Activated T-cell treated with anti-CD3 and anti-CD28 coated beads for 48 hours (primary cell): ENCODE results near the gene CYP4X1.
"Not testable (repeated sequence)": the region's sequence is repeated elsewhere in the genome, so short reads cannot be mapped to it uniquely, and the experiment has no call there.

Experiments used
- DNase-seq: peaks from one replicate; pipeline ENCODE4 v3.0.0-alpha.2; 2020; ENCODE audit warnings: low read depth

The CYP4X1 gene

DNA sequence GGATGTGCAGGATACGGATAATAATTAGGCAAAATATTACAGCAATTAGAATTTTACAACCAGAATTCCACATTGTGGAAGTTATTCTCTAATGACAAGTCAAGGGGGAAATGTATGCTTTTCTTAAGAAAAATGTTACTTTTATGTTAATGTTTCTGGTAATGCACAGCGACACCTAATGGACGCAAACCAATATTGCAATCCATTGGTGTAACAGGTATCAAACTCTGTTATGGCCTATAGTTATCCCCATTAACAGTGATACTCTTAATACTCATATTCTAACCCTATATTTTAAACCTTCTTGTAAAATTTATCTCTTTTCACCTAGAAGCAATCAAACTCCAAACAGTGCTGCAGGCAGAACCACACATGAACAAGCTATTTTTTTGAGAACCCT is 65.9 kb downstream of the CYP4X1 start:
- DNase-seq, result peak; percentile 0

DNA sequence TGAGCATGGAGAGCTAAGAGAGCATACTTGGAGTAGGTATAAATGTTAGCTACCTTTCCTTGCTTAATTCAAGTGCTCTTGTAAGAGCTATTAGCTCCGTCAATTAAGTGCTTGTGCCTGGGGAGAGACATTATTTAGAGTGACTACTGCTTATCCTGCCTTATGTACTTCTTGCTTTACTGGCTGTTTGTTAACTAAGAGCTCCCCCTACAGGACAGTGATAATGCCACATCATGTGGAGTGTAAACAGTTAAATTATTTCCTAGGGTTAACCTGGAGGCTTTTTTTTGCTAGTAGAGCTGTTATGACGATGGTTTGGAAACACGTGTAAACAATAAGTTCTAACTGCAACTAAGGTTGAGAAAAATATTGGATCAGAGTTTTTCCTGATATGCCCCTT is 68.0 kb downstream of the CYP4X1 start:
- DNase-seq, result not testable (repeated sequence)
